ENCODE data around the gene NT5C1A.

NT5C1A gene

GRCh38 chr1:39671793-39672550 lies at the start of gene NT5C1A:
TSS of gene NT5C1A (minus strand) at chr1:39672107. CDS start at chr1:39672038, 69 bp downstream.
- DNase-seq = no peak

GRCh38 chr1:39721664-39722063 lies 49.8 kb upstream of the NT5C1A start:
- no peak for DNase-seq

- peak; percentile 83 for DNase-seq
Measured at GRCh38 chr1:39720094-39720999, 48.4 kb upstream of the NT5C1A start.

- DNase-seq = no peak
Measured at GRCh38 chr1:39717809-39718208, 45.9 kb upstream of the NT5C1A start.

- no peak for DNase-seq
Measured at GRCh38 chr1:39713557-39713956, 41.6 kb upstream of the NT5C1A start.

- DNase-seq = no peak
Measured at GRCh38 chr1:39711966-39712340, 40.0 kb upstream of the NT5C1A start.

GRCh38 chr1:39711104-39711965 lies 39.4 kb upstream of the NT5C1A start:
- peak; percentile 94 for DNase-seq

GRCh38 chr1:39707506-39707905 lies 35.6 kb upstream of the NT5C1A start:
- no peak for DNase-seq

- DNase-seq = no peak
Measured at GRCh38 chr1:39704757-39705156, 32.9 kb upstream of the NT5C1A start.

GRCh38 chr1:39701049-39701439 lies 29.1 kb upstream of the NT5C1A start:
- no peak for DNase-seq

GRCh38 chr1:39700348-39700747 lies 28.4 kb upstream of the NT5C1A start:
- DNase-seq = no peak

- DNase-seq = no peak
Measured at GRCh38 chr1:39699419-39699818, 27.5 kb upstream of the NT5C1A start.

GRCh38 chr1:39698568-39698967 lies 26.7 kb upstream of the NT5C1A start:
- DNase-seq = no peak

- no peak for DNase-seq
Measured at GRCh38 chr1:39696448-39696847, 24.5 kb upstream of the NT5C1A start.

- no peak for DNase-seq
Measured at GRCh38 chr1:39695016-39695415, 23.1 kb upstream of the NT5C1A start.

- no peak for DNase-seq
Measured at GRCh38 chr1:39694026-39694425, 22.1 kb upstream of the NT5C1A start.

GRCh38 chr1:39692152-39693074 lies 20.5 kb upstream of the NT5C1A start:
- DNase-seq = no peak

- peak; percentile 81 for DNase-seq
Measured at GRCh38 chr1:39691383-39692151, 19.7 kb upstream of the NT5C1A start, which contains the start of gene HPCAL4. TSS of gene HPCAL4 (minus strand) at chr1:39691433. CDS start at chr1:39684603, 6,830 bp downstream.

- no peak for DNase-seq
Measured at GRCh38 chr1:39690794-39691382, 19.0 kb upstream of the NT5C1A start.

- no peak for DNase-seq
Measured at GRCh38 chr1:39690225-39690624, 18.3 kb upstream of the NT5C1A start.

GRCh38 chr1:39689635-39690034 lies 17.7 kb upstream of the NT5C1A start:
- peak; percentile 11 for DNase-seq

Data from OCI-M1 (cell line).